ENCODE data around the gene HDGFL2. TPM values are rescaled to one million over a fixed set of nuclear protein-coding genes. Genes with fewer than 3 reads are reported as not detected.

The HDGFL2 gene
- total and polyA plus RNA-seq, 2 of the 8 experiments (the other 6 are each of a cell fraction or from before 2014, with no cell fraction given): 31.1 to 106 TPM

GRCh38 chr19:4428326-4428975 is 43.6 kb upstream of the HDGFL2 start (continued):
- TF ChIP-seq RAD21 (IDR thresholded peaks at IDR 0.05 in 1 of 2, conservative IDR thresholded peaks at IDR 0.05 in 1 of 2; ENCODE audit: low read depth in 2 of 2, low read length in 2 of 2) (no peak), E2F6 (IDR thresholded peaks at IDR 0.05) (no peak), CHD2 (IDR thresholded peaks at IDR 0.05; ENCODE audit: low read length) (no peak), SP2 (IDR thresholded peaks at IDR 0.05; ENCODE audit: low read length) (no peak), POLR2A (IDR thresholded peaks at IDR 0.05; ENCODE audit: control extremely low read depth in 1 of 2, low read depth in 2 of 2, low read length in 2 of 2) (no peak), BRCA1 (IDR thresholded peaks at IDR 0.05; ENCODE audit: low read depth, low read length) (no peak)
